HL-60 (cell line): ENCODE measurements around the gene CDC42BPB.

Experiments used
- DNase-seq, 2 experiments: peaks; one replicate each; pipeline ENCODE4 v3.0.0-alpha.2; 2010 to 2020; ENCODE audit warnings: low read depth in 1 of 2, low spot score in 1 of 2
- H3K27ac ChIP-seq: fragments of 250-450 bp; sonication (Bioruptor Pico); replicated peaks from 2 replicates; pipeline ENCODE4 v1.5.1; 2020; ENCODE audit warnings: mild to moderate bottlenecking, moderate library complexity
- H3K27me3 ChIP-seq: fragments of 250-450 bp; sonication (Bioruptor Pico); 2 replicates; pipeline ENCODE4 v1.5.1; 2021; ENCODE audit warnings: mild to moderate bottlenecking, moderate library complexity; ENCODE audit not compliant: insufficient read depth, poor library complexity, severe bottlenecking
- H3K4me3 ChIP-seq: replicated peaks from 2 replicates; pipeline ENCODE4 v1.5.1; 2011; ENCODE audit warnings: mild to moderate bottlenecking, control low read depth, low read length; ENCODE audit not compliant: insufficient read depth
- GABPA ChIP-seq: IDR thresholded peaks from 2 replicates; pipeline ENCODE4 v1.6.1; 2012; ENCODE audit warnings: low read depth
- POLR2AphosphoS5 ChIP-seq: IDR thresholded peaks from 2 replicates; pipeline ENCODE4 v1.6.1; 2012; ENCODE audit warnings: low read depth
- SPI1 ChIP-seq: IDR thresholded peaks from 2 replicates; pipeline ENCODE4 v1.6.1; 2012; ENCODE audit warnings: low read depth, mild to moderate bottlenecking, borderline replicate concordance
- TF ChIP-seq, protein P1 (sequence below): IDR thresholded peaks from one replicate; pipeline ENCODE4 v1.5.1; 2011; ENCODE audit warnings: low read length, control low read depth, inconsistent platforms; ENCODE audit not compliant: insufficient read depth
- TF ChIP-seq, protein P2 (sequence below): IDR thresholded peaks from 2 replicates; pipeline ENCODE4 v1.6.1; 2012; ENCODE audit warnings: low read depth; ENCODE audit not compliant: insufficient replicate concordance

CDC42BPB gene

GRCh38 chr14:102931580-102932285 is 125.6 kb downstream of the CDC42BPB start:
- no peak for DNase-seq
- TF ChIP-seq GABPA = no peak
- no peak for TF ChIP-seq POLR2AphosphoS5
- no peak for TF ChIP-seq SPI1
- TF ChIP-seq, protein P1, sequence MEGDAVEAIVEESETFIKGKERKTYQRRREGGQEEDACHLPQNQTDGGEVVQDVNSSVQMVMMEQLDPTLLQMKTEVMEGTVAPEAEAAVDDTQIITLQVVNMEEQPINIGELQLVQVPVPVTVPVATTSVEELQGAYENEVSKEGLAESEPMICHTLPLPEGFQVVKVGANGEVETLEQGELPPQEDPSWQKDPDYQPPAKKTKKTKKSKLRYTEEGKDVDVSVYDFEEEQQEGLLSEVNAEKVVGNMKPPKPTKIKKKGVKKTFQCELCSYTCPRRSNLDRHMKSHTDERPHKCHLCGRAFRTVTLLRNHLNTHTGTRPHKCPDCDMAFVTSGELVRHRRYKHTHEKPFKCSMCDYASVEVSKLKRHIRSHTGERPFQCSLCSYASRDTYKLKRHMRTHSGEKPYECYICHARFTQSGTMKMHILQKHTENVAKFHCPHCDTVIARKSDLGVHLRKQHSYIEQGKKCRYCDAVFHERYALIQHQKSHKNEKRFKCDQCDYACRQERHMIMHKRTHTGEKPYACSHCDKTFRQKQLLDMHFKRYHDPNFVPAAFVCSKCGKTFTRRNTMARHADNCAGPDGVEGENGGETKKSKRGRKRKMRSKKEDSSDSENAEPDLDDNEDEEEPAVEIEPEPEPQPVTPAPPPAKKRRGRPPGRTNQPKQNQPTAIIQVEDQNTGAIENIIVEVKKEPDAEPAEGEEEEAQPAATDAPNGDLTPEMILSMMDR = no peak
- TF ChIP-seq, protein P2, sequence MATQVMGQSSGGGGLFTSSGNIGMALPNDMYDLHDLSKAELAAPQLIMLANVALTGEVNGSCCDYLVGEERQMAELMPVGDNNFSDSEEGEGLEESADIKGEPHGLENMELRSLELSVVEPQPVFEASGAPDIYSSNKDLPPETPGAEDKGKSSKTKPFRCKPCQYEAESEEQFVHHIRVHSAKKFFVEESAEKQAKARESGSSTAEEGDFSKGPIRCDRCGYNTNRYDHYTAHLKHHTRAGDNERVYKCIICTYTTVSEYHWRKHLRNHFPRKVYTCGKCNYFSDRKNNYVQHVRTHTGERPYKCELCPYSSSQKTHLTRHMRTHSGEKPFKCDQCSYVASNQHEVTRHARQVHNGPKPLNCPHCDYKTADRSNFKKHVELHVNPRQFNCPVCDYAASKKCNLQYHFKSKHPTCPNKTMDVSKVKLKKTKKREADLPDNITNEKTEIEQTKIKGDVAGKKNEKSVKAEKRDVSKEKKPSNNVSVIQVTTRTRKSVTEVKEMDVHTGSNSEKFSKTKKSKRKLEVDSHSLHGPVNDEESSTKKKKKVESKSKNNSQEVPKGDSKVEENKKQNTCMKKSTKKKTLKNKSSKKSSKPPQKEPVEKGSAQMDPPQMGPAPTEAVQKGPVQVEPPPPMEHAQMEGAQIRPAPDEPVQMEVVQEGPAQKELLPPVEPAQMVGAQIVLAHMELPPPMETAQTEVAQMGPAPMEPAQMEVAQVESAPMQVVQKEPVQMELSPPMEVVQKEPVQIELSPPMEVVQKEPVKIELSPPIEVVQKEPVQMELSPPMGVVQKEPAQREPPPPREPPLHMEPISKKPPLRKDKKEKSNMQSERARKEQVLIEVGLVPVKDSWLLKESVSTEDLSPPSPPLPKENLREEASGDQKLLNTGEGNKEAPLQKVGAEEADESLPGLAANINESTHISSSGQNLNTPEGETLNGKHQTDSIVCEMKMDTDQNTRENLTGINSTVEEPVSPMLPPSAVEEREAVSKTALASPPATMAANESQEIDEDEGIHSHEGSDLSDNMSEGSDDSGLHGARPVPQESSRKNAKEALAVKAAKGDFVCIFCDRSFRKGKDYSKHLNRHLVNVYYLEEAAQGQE = no peak
- Histone ChIP-seq H3K27ac (no peak overlapping the region), H3K4me3 (no peak overlapping the region), H3K27me3 (peaks cover 24% of the 10 kb centered on the region)

DNA sequence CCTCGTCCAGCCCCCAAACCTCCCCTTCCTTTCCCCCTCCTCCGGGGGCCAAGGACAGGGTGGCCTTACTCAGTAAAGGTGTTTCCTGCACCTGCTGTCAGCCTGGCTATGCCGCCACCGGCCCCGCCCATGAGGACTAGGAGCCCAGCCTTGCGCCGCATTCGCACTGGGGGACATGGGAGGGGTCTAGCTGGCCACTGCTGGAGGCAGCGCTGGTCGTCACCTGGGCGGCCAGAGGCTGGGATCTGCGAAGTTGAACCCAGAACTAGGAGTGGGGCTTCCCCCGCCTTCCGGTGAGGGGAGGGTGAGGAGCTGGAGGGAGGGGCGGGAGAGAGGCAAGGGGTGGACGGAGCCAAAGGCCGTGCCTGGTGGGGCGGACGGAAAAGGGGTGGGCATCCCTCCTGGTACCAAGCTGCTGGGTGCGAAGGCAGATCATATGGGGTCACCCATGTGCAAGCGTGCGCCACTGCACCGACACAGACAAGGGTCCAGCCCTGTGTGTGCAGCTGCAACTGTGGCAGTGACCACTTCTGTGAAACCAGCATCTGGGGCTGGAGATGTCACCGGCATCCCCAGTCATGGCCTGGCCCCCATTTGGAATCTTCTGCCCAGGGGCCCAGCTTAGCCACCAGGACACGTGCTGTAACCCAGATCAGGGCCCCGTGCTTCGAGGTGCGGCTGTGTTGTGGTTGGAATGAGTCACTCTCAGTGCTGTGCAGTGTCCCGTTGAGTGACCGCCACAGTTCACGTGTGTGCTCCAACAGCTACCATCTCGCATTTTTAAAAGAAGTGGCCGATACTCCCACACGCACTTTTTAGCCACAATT is 126.4 kb downstream of the CDC42BPB start:
- H3K27ac ChIP-seq = no peak overlapping the region
- H3K4me3 ChIP-seq = no peak overlapping the region
- TF ChIP-seq, protein P1 = no peak
- TF ChIP-seq SPI1 (no peak), POLR2AphosphoS5 (no peak), GABPA (no peak)
- TF ChIP-seq, protein P2 = no peak
- H3K27me3 ChIP-seq = peaks cover 24% of the 10 kb centered on the region
- DNase-seq = peak in 1 of 2 experiments; percentile 43

- no peak for DNase-seq
- TF ChIP-seq, protein P2 = no peak
- Histone ChIP-seq H3K27ac (no peak overlapping the region), H3K4me3 (no peak overlapping the region), H3K27me3 (peaks cover 25% of the 10 kb centered on the region)
Observed at GRCh38 chr14:102930138-102930752, 127.1 kb downstream of the CDC42BPB start.
